Activated CD4-positive, alpha-beta T cell treated with anti-CD3 and anti-CD28 coated beads, Interleukin-2, amount 10 ng/mL, durations not matched to agents 7 days and 5 days (primary cell): ENCODE data around the gene GABRR3. TPM values are rescaled to one million over a fixed set of nuclear protein-coding genes. Genes with fewer than 3 reads are reported as not detected.
"Not testable (repeated sequence)": the region's sequence is repeated elsewhere in the genome, so short reads cannot be mapped to it uniquely, and the experiment has no call there.

Experiments used
- CTCF ChIA-PET: fragments of 350-600 bp; sonication (Branson Sonifier 250); formaldehyde crosslinking; loops from one replicate; lab custom pipeline; 2021; ENCODE audit warnings: antibody characterized with exemption; lab: Charles Lee
- POLR2A ChIA-PET: fragments of 350-600 bp; sonication (Branson Sonifier 250); formaldehyde crosslinking; loops from one replicate; lab custom pipeline; 2021; ENCODE audit warnings: antibody characterized with exemption; lab: Charles Lee
- DNase-seq: peaks from one replicate; pipeline ENCODE4 v3.0.0-alpha.2; 2020
- H3K27ac Mint-ChIP-seq: one replicate; pipeline ENCODE4 v1.8.0; 2021; ENCODE audit warnings: mild to moderate bottlenecking, moderate library complexity, mixed read lengths
- H3K27me3 Mint-ChIP-seq: one replicate; pipeline ENCODE4 v1.8.0; 2021; ENCODE audit warnings: mixed read lengths
- H3K36me3 Mint-ChIP-seq: one replicate; pipeline ENCODE4 v1.8.0; 2021; ENCODE audit warnings: low read depth, mixed read lengths
- H3K4me1 Mint-ChIP-seq: one replicate; pipeline ENCODE4 v1.8.0; 2021; ENCODE audit warnings: mixed read lengths
- H3K4me3 Mint-ChIP-seq: one replicate; pipeline ENCODE4 v1.8.0; 2021; ENCODE audit warnings: mild to moderate bottlenecking, moderate library complexity, mixed read lengths
- H3K9me3 Mint-ChIP-seq: one replicate; pipeline ENCODE4 v1.8.0; 2021; ENCODE audit warnings: mixed read lengths
- total RNA-seq, 2 experiments: library from RNA; stranded (reverse); gene quantifications; one replicate each; pipeline ENCODE4 v1.2.3, GENCODE V29; 2021

Gene GABRR3
- total RNA-seq, 2 experiments from 2014 or later, result not detected

DNA sequence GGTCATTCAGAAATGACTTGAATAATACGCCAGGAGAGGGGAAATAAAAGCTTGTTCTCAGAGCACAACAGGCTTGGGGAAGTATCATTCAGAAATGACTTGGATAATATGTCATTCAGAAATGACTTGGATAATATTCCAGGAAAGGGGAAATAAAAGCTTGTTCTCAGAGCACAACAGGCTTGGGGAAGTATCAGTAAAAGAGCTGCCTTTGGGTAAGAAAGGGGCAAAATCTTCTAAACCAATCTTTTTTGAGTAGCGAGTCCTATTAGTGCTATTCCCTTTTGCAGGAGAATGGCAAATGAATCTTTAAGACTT, 20.9 kb downstream of the GABRR3 start:
- H3K27me3 Mint-ChIP-seq, result no peaks in the 10 kb centered on the region
- H3K4me1 Mint-ChIP-seq, result peaks cover 6% of the 10 kb centered on the region
- peaks cover 4% of the 10 kb centered on the region for H3K36me3 Mint-ChIP-seq
- CTCF ChIA-PET, result interaction anchor here (0.9 to 2.1 kb wide), 3 partner anchors 9 to 210 kb away, joined by 3 to 13 read pairs (median 3); no protein-coding TSS in a partner anchor
- peaks cover 9% of the 10 kb centered on the region for H3K9me3 Mint-ChIP-seq
- POLR2A ChIA-PET, result no interaction called here
- no peak overlapping the region for H3K27ac Mint-ChIP-seq
- H3K4me3 Mint-ChIP-seq, result no peak overlapping the region
- DNase-seq, result no peak

DNA sequence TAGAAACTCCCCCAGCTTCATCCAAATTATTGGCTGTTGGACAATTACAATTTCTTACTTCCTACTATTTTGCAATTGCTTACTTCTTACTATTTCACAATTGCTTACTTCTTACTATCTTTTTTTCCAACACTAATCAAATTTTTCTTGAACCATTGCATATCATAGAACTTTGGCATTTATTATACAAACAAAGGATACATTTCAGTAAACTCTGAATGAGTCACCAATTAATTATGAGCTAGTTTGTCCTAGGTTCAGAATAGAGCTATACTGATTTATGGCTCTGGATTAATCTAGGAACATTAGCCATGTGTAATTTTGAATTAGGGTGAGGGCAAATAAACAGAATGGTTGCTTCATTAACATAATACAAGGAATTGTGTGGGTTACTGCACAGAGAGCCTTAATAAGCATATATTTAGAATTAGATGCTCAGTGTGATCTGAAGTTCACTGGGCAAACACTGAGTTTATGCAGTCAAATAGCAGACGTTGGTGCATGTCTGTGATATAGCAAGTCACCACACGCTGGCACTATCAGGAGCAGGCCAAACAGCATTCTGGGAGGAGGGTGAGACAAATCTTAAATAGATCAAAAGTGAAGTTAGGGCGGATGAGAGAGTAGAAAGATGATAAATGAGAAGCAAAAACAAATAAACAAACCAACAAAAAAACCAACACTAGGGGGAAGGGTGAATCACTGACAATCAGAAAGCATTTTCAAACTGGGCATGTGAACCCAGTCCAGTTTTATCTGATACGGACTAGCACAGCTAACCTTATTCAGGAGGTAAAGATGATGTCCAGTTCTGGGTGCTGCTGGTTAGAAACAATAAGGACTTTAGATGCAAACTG, 21.5 kb downstream of the GABRR3 start:
- H3K36me3 Mint-ChIP-seq, result peaks cover 4% of the 10 kb centered on the region
- peaks cover 9% of the 10 kb centered on the region for H3K9me3 Mint-ChIP-seq
- CTCF ChIA-PET, result interaction anchor here (0.9 to 2.2 kb wide), 5 partner anchors 8 to 209 kb away, joined by 3 to 13 read pairs (median 4); no protein-coding TSS in a partner anchor
- POLR2A ChIA-PET, result interaction anchor here (0.7 kb wide), 1 partner anchor 102 kb away, joined by 3 read pairs; no protein-coding TSS in a partner anchor
- H3K27ac Mint-ChIP-seq, result no peak overlapping the region
- H3K27me3 Mint-ChIP-seq, result no peaks in the 10 kb centered on the region
- H3K4me3 Mint-ChIP-seq, result no peak overlapping the region
- H3K4me1 Mint-ChIP-seq, result peaks cover 11% of the 10 kb centered on the region
- no peak for DNase-seq

- peaks cover 4% of the 10 kb centered on the region for H3K36me3 Mint-ChIP-seq
- POLR2A ChIA-PET, result no interaction called here
These were observed 22.1 kb downstream of the GABRR3 start for GRCh38 chr3:98012979-98013378.

GRCh38 chr3:98010883-98011449, 24.1 kb downstream of the GABRR3 start:
- peaks cover 35% of the 10 kb centered on the region for H3K4me1 Mint-ChIP-seq
- H3K27ac Mint-ChIP-seq, H3K9me3 Mint-ChIP-seq, H3K27me3 Mint-ChIP-seq, H3K4me3 Mint-ChIP-seq, H3K36me3 Mint-ChIP-seq, DNase-seq: not testable (repeated sequence)
- POLR2A ChIA-PET, result interaction anchor here (0.6 kb wide), 1 partner anchor 40 kb away, joined by 3 read pairs; no protein-coding TSS in a partner anchor
- CTCF ChIA-PET, result interaction anchor here (1.4 to 2.3 kb wide), 6 partner anchors 10 to 32 kb away, joined by 3 to 6 read pairs (median 4); no protein-coding TSS in a partner anchor

More at GRCh38 chr3:98012979-98013378, 22.1 kb downstream of the GABRR3 start:
- Mint-ChIP-seq H3K4me3 (no peak overlapping the region), H3K4me1 (peaks cover 18% of the 10 kb centered on the region), H3K9me3 (peaks cover 9% of the 10 kb centered on the region), H3K27me3 (no peaks in the 10 kb centered on the region), H3K27ac (no peak overlapping the region)
- no peak for DNase-seq
- CTCF ChIA-PET, result interaction anchor here (1.1 to 2.3 kb wide), 5 partner anchors 9 to 84 kb away, joined by 4 to 6 read pairs (median 4); no protein-coding TSS in a partner anchor

DNA sequence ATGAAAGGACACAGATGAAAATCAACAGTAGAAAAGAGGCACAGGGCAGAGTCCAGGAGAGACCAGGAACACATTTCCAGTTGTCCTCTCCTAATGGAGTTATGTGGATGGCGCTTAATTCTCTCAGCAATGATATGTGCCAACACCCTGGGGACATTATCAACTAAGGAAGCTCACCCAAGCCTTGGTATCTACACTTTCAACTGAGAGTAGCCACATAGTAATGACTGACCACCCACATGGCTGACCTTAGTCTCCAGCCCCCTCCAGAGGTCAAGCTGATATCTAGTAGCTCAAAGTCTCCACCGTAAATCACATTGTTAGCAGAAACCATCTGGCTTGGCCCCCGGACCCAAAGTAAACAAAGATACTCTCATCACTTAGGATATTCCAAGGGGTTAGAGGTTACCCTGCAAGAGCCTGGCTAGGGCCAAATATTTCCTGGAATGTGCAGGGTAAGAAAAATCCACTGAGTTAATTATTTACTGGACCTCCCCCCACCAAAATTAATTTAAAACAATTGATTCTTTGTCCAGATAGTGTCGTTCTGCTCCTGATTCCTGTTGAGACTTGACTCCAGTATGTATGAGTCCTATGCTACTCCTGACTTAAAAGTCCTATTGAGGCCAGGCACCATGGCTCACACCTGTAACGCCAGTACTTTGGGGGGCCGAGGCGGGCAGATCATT, 24.8 kb downstream of the GABRR3 start:
- H3K4me3 Mint-ChIP-seq, result no peak overlapping the region
- H3K9me3 Mint-ChIP-seq, result peaks cover 9% of the 10 kb centered on the region
- peaks cover 35% of the 10 kb centered on the region for H3K4me1 Mint-ChIP-seq
- CTCF ChIA-PET, result interaction anchor here (0.5 to 1.5 kb wide), 4 partner anchors 11 to 142 kb away, joined by 3 to 4 read pairs (median 4); no protein-coding TSS in a partner anchor
- POLR2A ChIA-PET, result interaction anchor here (0.6 kb wide), 1 partner anchor 39 kb away, joined by 3 read pairs; no protein-coding TSS in a partner anchor
- no peaks in the 10 kb centered on the region for H3K27me3 Mint-ChIP-seq
- H3K27ac Mint-ChIP-seq, result no peak overlapping the region
- H3K36me3 Mint-ChIP-seq, result peaks cover 4% of the 10 kb centered on the region
- no peak for DNase-seq

GRCh38 chr3:98008855-98009254, 26.3 kb downstream of the GABRR3 start:
- Mint-ChIP-seq H3K9me3 (peaks cover 9% of the 10 kb centered on the region), H3K4me1 (peaks cover 43% of the 10 kb centered on the region), H3K27me3 (no peaks in the 10 kb centered on the region), H3K27ac (no peak overlapping the region), H3K36me3 (peaks cover 6% of the 10 kb centered on the region), H3K4me3 (no peak overlapping the region)
- POLR2A ChIA-PET, result no interaction called here
- CTCF ChIA-PET, result interaction anchor here (1.2 to 2.3 kb wide), 5 partner anchors 9 to 554 kb away, joined by 3 to 11 read pairs (median 3); no protein-coding TSS in a partner anchor
- no peak for DNase-seq

GRCh38 chr3:98005438-98005837, 29.7 kb downstream of the GABRR3 start:
- H3K4me3 Mint-ChIP-seq, result no peak overlapping the region
- ChIA-PET CTCF (no interaction called here), POLR2A (interaction anchor here (0.6 kb wide), 1 partner anchor 558 kb away, joined by 3 read pairs; no protein-coding TSS in a partner anchor)

DNA sequence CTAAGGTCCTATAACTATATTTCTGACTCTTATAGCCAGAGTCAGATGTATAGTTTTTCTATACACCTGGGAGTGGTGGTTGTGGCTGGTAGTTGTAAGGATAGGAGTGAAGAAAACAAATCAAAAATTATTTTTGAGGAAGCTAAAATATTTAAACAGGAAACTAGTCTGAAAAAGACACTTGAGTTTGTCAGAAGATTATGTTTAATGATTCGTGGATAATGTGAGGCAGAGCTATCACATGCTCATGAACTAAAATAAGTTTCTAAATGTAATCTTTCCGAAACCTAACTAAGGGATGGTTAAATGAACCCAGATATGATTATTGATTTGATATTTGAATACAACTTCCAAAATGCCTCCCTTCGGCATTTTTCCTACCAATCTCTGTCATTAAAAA, 30.4 kb downstream of the GABRR3 start:
- Mint-ChIP-seq H3K9me3 (peaks cover 10% of the 10 kb centered on the region), H3K27me3 (peaks cover 2% of the 10 kb centered on the region), H3K4me3 (no peak overlapping the region), H3K36me3 (peaks cover 6% of the 10 kb centered on the region), H3K4me1 (peaks cover 59% of the 10 kb centered on the region), H3K27ac (no peak overlapping the region)
- ChIA-PET CTCF (interaction anchor here (0.6 kb wide), 1 partner anchor 255 kb away, joined by 5 read pairs; no protein-coding TSS in a partner anchor), POLR2A (no interaction called here)
- no peak for DNase-seq

More at GRCh38 chr3:98005438-98005837, 29.7 kb downstream of the GABRR3 start:
- no peak for DNase-seq
- Mint-ChIP-seq H3K4me1 (peaks cover 59% of the 10 kb centered on the region), H3K27ac (no peak overlapping the region), H3K9me3 (peaks cover 14% of the 10 kb centered on the region), H3K36me3 (peaks cover 6% of the 10 kb centered on the region), H3K27me3 (peaks cover 2% of the 10 kb centered on the region)

GRCh38 chr3:98003306-98003969, 31.7 kb downstream of the GABRR3 start:
- Mint-ChIP-seq H3K36me3 (peaks cover 6% of the 10 kb centered on the region), H3K9me3 (peaks cover 10% of the 10 kb centered on the region), H3K27ac (peak overlapping the region; percentile 78), H3K4me1 (peaks cover 52% of the 10 kb centered on the region), H3K4me3 (peak overlapping the region; percentile 18), H3K27me3 (peaks cover 2% of the 10 kb centered on the region)
- CTCF ChIA-PET, result interaction anchor here (0.6 to 1.4 kb wide), 2 partner anchors 35 to 777 kb away, joined by 4 to 7 read pairs; no protein-coding TSS in a partner anchor
- DNase-seq, result peak; percentile 31
- POLR2A ChIA-PET, result interaction anchor here (0.7 kb wide), 1 partner anchor 35 kb away, joined by 3 read pairs; no protein-coding TSS in a partner anchor

DNA sequence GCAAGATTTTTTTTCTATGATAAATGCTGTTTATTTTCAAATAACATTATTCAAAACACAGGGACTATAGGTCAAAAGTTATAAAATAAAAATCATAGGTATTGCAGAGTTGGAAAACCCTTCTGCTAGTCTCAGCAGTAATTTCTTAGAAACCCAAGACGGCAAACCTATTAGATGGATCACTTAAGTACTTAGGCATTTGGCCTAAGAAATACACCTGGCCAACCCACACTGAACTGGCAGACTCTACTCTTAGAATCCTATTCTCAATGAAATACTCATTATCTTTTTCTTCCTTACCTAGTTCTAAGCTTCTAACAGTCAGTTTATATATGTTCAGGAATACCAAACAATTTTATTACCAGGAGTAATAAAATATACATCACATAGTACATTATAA, 32.4 kb downstream of the GABRR3 start:
- Mint-ChIP-seq H3K27ac (no peak overlapping the region), H3K4me1 (peaks cover 45% of the 10 kb centered on the region), H3K27me3 (peaks cover 2% of the 10 kb centered on the region), H3K4me3 (no peak overlapping the region), H3K9me3 (peaks cover 10% of the 10 kb centered on the region), H3K36me3 (peaks cover 6% of the 10 kb centered on the region)
- ChIA-PET POLR2A (no interaction called here), CTCF (interaction anchor here (0.6 to 1.4 kb wide), 3 partner anchors 34 to 778 kb away, joined by 3 to 7 read pairs (median 4); no protein-coding TSS in a partner anchor)
- DNase-seq, result no peak

GRCh38 chr3:97999994-98000393, 35.1 kb downstream of the GABRR3 start:
- H3K36me3 Mint-ChIP-seq, result peaks cover 6% of the 10 kb centered on the region
- ChIA-PET POLR2A (no interaction called here), CTCF (interaction anchor here (0.6 to 1.5 kb wide), 5 partner anchors 8 to 1052 kb away, joined by 3 to 4 read pairs (median 3); no protein-coding TSS in a partner anchor)
- H3K4me1 Mint-ChIP-seq, result peaks cover 28% of the 10 kb centered on the region
- no peak overlapping the region for H3K27ac Mint-ChIP-seq
- H3K27me3 Mint-ChIP-seq, result peaks cover 2% of the 10 kb centered on the region
- no peak overlapping the region for H3K4me3 Mint-ChIP-seq
- no peak for DNase-seq
- peaks cover 10% of the 10 kb centered on the region for H3K9me3 Mint-ChIP-seq
